GM21723 (cell line): ENCODE measurements around the gene IGF2BP3.

Experiments used
- ATAC-seq: cut with Tn5 transposase; IDR thresholded peaks from one replicate; pipeline ENCODE4 v1.9.1; 2021; ENCODE audit warnings: mild to moderate bottlenecking, moderate library complexity; ENCODE audit not compliant: unreplicated experiment

Gene IGF2BP3

GRCh38 chr7:23472556-23472955 is 2.3 kb upstream of the IGF2BP3 start:
- no peak for ATAC-seq

GRCh38 chr7:23472046-23472445 is 1.8 kb upstream of the IGF2BP3 start:
- no peak for ATAC-seq

DNA sequence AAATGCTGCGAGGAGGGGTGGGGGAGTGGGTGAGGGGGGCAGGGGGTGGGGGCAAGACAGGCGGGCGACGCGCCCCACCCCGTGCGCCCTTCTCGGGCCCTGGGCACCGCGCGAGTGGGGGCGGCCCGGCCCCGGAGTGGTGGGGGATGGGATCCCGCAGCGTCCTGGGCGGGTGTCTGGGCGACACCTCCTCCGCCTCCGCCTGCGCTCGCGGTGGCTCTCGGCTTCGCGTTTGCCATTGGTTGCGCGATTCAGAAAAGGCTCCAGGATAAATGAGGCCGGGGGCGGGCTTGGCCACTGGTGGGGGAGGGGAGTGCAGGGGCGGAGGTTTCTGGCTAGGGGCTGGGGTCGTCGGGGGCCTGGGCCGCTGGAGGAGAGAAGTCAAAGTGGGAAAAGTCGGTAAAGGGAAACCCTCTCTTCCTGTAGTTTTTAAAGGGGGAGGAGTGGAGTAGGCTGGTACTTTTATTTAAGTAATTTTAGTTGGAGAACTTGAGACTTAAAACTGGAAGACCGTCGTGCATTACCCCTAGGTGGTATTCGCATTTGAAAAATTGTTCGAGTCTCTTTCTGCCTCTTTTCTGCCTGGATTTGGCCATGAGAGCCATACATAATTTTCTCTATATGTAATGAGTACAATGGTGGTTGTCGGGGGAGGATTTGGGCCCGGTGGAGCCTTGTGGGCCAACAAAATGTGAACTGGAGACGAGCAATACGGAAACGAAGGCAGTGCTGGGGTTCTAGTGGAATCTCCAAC is 992 bp upstream of the IGF2BP3 start:
- ATAC-seq = peak; percentile 24

- ATAC-seq = no peak
Measured at GRCh38 chr7:23469961-23470250, 385 bp downstream of the IGF2BP3 start.

DNA sequence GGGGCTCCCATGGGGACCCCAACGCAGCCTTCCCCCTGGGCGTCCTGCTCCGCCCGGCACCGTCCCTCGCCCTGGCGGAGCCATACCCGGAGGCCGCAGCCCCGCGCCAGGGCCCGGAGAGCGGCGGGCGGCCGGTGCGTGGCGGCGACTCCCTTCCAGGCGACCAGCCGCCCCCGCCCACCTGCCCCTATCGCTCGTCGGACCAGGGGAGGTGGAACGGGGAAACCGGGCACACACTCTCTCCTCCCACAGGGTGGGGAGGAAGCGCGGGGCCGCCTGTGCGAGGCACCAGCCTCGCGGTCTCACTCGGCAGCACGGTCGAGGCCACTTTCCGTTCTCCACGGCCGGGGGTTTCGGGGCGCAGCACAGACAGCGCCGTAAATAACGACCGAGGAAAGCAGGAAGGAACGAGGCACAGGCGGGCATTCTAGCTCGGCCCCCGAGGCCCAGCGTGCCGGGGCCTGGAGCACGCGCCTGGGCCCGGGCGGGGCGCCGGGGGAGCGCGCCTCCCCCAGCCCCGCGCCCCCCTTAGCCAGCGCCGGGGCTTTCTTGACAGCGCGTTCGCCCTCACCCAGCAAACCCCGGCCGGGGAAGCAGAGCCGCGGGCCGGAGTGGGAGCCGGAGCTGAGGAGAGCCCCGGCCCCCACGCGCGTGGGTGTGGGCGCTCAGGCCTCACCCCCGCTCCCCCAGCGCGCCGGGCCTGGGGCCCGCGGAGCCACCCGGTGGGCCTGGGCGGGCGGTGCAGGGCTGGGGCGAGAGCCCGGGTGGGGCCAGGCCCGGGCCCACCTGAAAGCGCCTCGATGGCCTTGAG is 936 bp downstream of the IGF2BP3 start:
- ATAC-seq = peak; percentile 20

DNA sequence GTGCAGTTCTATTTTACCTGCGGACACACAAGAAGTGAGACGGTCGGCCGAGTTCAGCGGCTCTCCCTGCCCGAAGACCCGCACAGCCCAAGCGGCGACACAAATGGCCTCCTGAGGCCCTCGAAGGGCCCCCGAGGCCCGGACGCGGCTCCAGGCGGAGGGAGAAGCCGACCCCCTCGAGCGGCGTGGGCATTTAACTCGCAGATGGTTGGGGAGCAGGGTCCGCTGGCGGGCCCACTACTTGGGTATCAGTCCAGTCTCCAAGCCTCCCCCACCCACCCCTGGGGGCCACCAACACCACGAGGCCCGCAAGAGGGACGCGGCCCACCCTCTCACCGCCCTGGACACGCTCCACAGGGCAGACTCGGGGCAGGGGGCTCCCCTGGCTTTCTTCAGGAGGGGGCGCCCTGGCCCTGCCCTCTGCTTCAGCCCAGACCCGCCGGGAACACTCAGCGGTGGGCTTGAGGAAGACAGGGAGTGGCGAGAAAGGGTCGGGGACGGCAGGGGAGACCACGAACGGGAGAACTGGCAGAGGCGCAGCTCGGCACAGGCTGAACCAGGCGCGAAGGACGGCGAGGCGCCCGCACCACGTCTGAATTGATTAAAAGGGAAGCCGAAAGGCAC is 1.7 kb downstream of the IGF2BP3 start:
- ATAC-seq = peak; percentile 4

DNA sequence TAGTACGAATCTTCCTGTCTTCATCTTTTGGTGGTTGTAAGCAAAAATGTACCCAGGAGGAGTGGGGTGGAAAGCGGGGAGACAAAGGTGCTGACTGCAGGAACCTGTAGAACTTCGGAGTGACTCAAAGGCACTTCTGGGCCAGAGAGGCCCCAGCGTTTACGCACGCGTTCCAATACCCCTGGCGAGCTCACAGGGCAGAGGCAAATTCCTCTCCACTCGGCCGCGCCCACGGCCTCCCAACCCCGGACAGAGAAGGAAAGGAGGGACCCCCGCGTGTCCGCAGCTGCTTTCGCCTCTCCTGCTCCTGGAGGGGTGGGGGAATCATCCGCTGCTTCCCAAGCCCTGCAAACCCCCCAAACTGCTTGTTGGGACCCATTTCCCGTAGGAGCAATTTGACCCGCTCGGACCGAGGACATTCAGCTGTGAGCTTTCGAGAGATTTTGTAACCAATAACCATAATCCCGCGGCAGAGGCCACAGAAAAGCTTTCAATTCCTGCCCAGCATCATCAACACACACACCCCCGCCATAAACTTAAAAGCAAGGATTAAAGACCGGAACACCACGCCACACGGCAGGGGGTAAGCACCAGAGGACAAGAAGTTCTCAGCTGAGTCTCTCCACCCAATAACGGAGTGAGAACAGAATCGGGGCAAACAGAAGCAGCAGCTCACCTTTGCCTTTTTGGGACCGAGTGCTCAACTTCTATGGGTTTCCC is 2.3 kb downstream of the IGF2BP3 start:
- ATAC-seq = peak; percentile 16

DNA sequence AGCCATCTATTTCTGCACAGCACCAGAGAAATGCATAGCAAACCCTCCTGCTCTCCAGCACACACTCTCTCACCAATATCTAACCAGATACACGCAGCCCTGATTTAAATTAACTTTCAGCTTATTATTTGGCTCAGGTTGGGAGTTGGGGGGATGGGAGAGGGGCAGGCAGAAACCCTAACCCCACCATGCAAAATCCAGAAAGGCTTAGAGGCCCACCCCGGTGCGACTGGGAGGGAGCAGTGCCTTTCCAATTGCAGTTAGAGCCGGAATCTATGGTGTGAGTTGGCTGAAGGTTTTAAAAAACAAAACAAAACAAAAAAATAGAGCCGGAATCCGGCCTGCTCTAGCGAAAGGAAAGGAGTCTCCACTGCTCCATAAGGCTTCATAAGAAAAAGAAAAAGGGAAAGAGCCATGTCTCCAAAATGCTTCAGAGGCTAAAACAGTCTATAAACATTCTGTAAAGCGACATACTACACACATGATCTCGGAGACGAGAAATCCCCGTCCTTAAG is 2.9 kb downstream of the IGF2BP3 start:
- no peak for ATAC-seq

GRCh38 chr7:23462846-23463245 is 7.4 kb downstream of the IGF2BP3 start:
- no peak for ATAC-seq

- ATAC-seq = no peak
Measured at GRCh38 chr7:23458044-23458443, 12.2 kb downstream of the IGF2BP3 start.

DNA sequence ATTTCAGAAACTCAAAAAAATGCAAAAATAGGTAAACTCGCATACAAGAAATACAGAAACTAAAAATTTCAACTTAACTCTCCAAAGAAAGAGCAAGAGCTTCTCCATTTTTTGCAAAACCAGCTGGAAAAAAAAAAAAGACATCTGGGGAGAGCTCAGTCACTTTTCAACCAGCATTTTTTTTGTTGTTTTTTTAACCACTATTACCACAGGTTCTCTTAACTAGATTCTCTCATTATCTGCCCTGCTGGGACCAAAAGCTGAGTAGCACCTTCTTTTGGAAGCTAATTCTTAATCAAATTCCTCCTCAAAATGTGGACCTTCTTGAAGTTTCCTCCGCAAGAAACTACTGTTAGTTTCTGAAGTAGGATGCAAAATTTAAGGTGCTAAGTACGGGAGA is 14.2 kb downstream of the IGF2BP3 start:
- ATAC-seq = no peak

- ATAC-seq = no peak
Measured at GRCh38 chr7:23454881-23455526, 15.3 kb downstream of the IGF2BP3 start.

DNA sequence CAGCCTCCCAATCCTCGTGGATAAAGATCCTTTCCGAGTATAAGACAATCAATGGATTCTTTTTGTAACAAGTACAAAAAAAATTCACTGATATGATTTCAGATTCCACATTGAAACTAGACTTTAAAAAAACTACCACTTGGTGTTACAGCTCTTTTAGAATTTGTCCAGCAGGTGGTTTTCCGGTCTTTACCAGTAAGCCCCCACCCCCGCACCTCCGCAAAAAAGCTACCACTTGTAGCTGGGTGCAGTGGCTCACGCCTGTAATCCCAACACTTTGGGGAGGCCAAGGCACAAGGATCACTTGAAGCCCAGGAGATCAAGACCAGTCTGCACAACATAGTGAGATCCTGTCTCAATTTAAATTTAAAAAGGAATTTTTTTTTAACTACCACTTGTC is 19.8 kb downstream of the IGF2BP3 start:
- no peak for ATAC-seq

DNA sequence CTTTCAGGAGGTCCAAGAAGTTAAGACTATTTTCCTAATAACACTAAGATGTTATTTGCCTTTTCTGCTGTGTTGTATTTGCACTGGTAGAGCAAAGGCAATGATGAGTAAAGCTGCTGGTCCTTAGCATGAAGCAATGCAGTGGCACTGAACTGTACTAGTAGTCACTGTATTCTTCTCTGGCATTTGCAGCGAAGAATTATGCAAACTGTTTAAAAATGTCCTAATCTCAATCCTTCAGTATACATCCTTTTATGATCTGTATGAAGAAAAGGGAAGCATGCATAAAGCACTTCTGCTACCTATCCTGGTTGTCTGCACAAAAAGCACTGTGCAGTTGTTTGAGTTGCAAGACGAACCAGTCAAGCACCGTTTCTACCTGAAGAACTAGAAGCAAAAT is 20.4 kb downstream of the IGF2BP3 start:
- ATAC-seq = no peak

- peak; percentile 52 for ATAC-seq
Measured at GRCh38 chr7:23445326-23445725, 25.0 kb downstream of the IGF2BP3 start.

DNA sequence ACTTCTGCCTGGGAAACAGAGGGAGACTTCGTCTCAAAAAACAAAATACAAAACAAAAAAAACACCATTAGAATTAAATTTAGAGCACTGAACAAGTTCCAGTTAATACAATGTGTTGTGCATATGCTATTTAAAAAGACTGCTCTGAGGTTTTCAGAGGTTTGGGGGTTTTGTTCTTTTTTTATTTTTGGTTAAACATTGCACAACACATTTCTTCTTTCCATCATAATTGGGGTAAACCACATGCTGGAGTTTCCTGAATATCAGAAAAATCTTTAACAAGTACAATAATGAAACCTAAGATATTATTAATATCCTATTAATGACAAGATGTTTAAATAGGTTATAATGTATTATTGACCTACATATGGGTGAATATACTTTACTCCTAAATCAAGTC is 26.3 kb downstream of the IGF2BP3 start:
- ATAC-seq = no peak

- ATAC-seq = no peak
Measured at GRCh38 chr7:23438171-23438570, 32.1 kb downstream of the IGF2BP3 start.

DNA sequence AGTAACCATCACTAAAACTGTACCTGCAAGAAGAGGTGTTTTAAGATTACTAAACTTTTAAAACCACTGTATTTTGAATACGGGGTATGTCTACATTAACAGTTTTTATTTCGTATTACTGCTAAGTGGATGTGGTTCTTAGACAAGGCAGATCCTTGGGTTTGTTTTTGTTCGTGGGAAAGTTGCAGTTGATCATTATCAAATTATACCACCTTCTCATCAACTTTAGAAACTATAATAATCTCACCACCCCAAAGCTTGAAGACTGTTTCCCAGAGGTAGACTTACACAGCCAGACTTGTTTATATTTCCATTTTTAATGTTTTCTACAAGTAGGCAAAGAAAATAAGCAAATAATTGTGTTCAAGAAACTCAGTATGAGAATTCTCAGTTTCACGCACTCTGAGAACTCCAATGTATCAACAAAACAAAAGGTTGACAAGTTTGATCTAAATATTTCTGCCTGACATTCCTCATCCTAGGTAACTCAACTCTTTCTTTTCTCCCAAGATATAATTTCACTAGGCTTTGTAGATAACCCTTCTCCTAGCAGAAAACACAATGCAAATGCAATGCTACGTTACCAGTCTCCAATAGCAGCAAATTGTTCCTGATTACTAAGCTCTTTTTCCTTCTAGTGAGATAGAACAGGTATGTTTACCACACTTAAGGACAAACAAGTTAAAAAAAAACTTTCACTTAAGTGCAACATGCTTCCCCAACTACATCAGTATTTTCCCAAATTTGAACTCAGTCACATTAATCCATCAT is 36.0 kb downstream of the IGF2BP3 start:
- no peak for ATAC-seq

- ATAC-seq = no peak
Measured at GRCh38 chr7:23431702-23432199, 38.5 kb downstream of the IGF2BP3 start.

DNA sequence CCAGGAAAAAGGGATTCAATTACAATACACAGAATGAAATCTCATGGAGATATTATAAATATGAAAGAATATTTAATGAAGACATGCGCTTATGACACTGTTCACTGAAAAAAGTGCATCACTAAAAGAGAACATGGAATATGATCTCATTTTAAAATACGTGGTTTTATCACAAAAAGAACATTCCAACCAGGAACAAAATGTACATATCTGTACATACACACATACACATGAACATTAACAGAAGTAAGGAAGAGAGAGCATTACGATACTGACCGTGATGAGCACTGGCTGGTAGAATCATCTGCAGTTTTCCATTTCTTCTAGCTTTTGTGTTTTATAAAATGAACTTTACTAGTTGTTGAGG is 39.4 kb downstream of the IGF2BP3 start:
- no peak for ATAC-seq
